Germinal center (tissue), 1 donor: ENCODE results near the gene RASAL1.
A peak's percentile ranks its signal among the peaks of the same experiment; 100 is the strongest.

Experiments used
- DNase-seq: peaks from one replicate; pipeline ENCODE4 v3.0.0; 2012; ENCODE audit warnings: mixed read lengths, low spot score

RASAL1 gene

GRCh38 chr12:113115455-113116126 is 20.0 kb downstream of the RASAL1 start:
- no peak for DNase-seq

GRCh38 chr12:113114447-113115178 is 20.9 kb downstream of the RASAL1 start:
- DNase-seq, result no peak

GRCh38 chr12:113113397-113113796 is 22.2 kb downstream of the RASAL1 start:
- DNase-seq, result no peak

- no peak for DNase-seq
Measured at GRCh38 chr12:113112043-113112899, 23.3 kb downstream of the RASAL1 start.

GRCh38 chr12:113111247-113111646 is 24.3 kb downstream of the RASAL1 start:
- DNase-seq, result no peak

- no peak for DNase-seq
Measured at GRCh38 chr12:113109872-113110599, 25.5 kb downstream of the RASAL1 start.

GRCh38 chr12:113109360-113109759 is 26.2 kb downstream of the RASAL1 start:
- no peak for DNase-seq

- no peak for DNase-seq
Measured at GRCh38 chr12:113108308-113108707, 27.3 kb downstream of the RASAL1 start.

GRCh38 chr12:113106361-113106760 is 29.2 kb downstream of the RASAL1 start:
- DNase-seq, result no peak

- no peak for DNase-seq
Measured at GRCh38 chr12:113105606-113106271, 29.8 kb downstream of the RASAL1 start.

- no peak for DNase-seq
Measured at GRCh38 chr12:113104953-113105510, 30.5 kb downstream of the RASAL1 start.

GRCh38 chr12:113103756-113104450 is 31.7 kb downstream of the RASAL1 start:
- DNase-seq, result peak; percentile 87

- DNase-seq, result no peak
Measured at GRCh38 chr12:113102811-113103210, 32.8 kb downstream of the RASAL1 start.

GRCh38 chr12:113101751-113102150 is 33.8 kb downstream of the RASAL1 start:
- no peak for DNase-seq

GRCh38 chr12:113099764-113100163 is 35.8 kb downstream of the RASAL1 start:
- DNase-seq, result no peak

GRCh38 chr12:113099364-113099763 is 36.2 kb downstream of the RASAL1 start:
- DNase-seq, result no peak

GRCh38 chr12:113098441-113099028 is 37.0 kb downstream of the RASAL1 start:
- peak; percentile 80 for DNase-seq

GRCh38 chr12:113097716-113098440 is 37.7 kb downstream of the RASAL1 start:
- no peak for DNase-seq

- DNase-seq, result no peak
Measured at GRCh38 chr12:113096675-113097461, 38.7 kb downstream of the RASAL1 start.
